B cell (primary cell): ENCODE results near the gene FAM222A. TPM values are rescaled to one million over a fixed set of nuclear protein-coding genes. Genes with fewer than 3 reads are reported as not detected.

Experiments used
- ATAC-seq: fragments of 200-7000 bp; cut with Tn5 transposase; one replicate; pipeline ENCODE4 v1.10.0; 2021; ENCODE audit warnings: low read depth, mild to moderate bottlenecking, moderate number of reproducible peaks, moderate library complexity
- CTCF ChIA-PET: fragments of 350-600 bp; sonication (Branson Sonifier 250); formaldehyde crosslinking; loops from one replicate; lab custom pipeline; 2021; ENCODE audit warnings: antibody characterized with exemption, inconsistent platforms; lab: Charles Lee
- POLR2A ChIA-PET: fragments of 350-600 bp; sonication (Branson Sonifier 250); formaldehyde crosslinking; loops from one replicate; lab custom pipeline; 2021; ENCODE audit warnings: antibody characterized with exemption; lab: Charles Lee
- DNase-seq: peaks from one replicate; pipeline ENCODE4 v3.0.0; 2013
- H2AFZ ChIP-seq: 2 replicates; pipeline ENCODE4 v1.6.1; 2012; ENCODE audit warnings: mild to moderate bottlenecking, low read depth, low read length; ENCODE audit not compliant: insufficient read depth, poor library complexity, severe bottlenecking
- H3K27ac ChIP-seq, 2 donors: 1 replicate in 1 of 2; 2 replicates in 1 of 2; pipeline ENCODE4 v1.5.1; 2012 to 2013; ENCODE audit warnings: low read length in 2 of 2, mild to moderate bottlenecking in 2 of 2, moderate library complexity in 1 of 2
- H3K27me3 ChIP-seq, 4 experiments: fragments of 200-600 bp in 1 of 4; sonication (generic) in 1 of 4; replicated peaks in 1 of 4; 1 replicate in 2 of 4; 2 replicates in 2 of 4; pipeline versions ENCODE4 v1.6.1 to v1.7.0; 2013 to 2016; ENCODE audit warnings: low read length in 3 of 4, mild to moderate bottlenecking in 2 of 4, mixed read lengths in 1 of 4, moderate library complexity in 1 of 4; ENCODE audit not compliant: insufficient read depth in 4 of 4, control insufficient read depth in 3 of 4; ENCODE audit errors: control extremely low read depth in 1 of 4
- H3K36me3 ChIP-seq, 2 experiments: replicated peaks in 1 of 2; 1 replicate in 1 of 2; 2 replicates in 1 of 2; pipeline versions ENCODE4 v1.6.1 to v1.7.1; 2013; ENCODE audit warnings: low read length in 1 of 2; ENCODE audit not compliant: insufficient read depth in 2 of 2, control insufficient read depth in 1 of 2; ENCODE audit errors: control extremely low read depth in 1 of 2, extremely low read depth in 1 of 2
- H3K4me1 ChIP-seq, 2 donors: fragments of 200-600 bp in 1 of 2; sonication (generic) in 1 of 2; 1 replicate in 1 of 2; 2 replicates in 1 of 2; pipeline versions ENCODE4 v1.5.1 to v1.6.1; 2013 to 2017; ENCODE audit warnings: low read length in 2 of 2; ENCODE audit not compliant: control insufficient read depth in 2 of 2, insufficient read depth in 2 of 2
- H3K4me2 ChIP-seq: replicated peaks from 2 replicates; pipeline ENCODE3; 2012; ENCODE audit warnings: mild to moderate bottlenecking, low read depth, low read length; ENCODE audit not compliant: poor library complexity, severe bottlenecking
- H3K4me3 ChIP-seq, 5 experiments: fragments of 200-600 bp in 1 of 5; sonication (generic) in 1 of 5; 1 replicate in 3 of 5; 2 replicates in 2 of 5; pipeline versions ENCODE4 v1.5.1 to v1.7.0; 2011 to 2016; ENCODE audit warnings: low read length in 4 of 5, mild to moderate bottlenecking in 4 of 5, low read depth in 2 of 5, control low read depth in 1 of 5, moderate library complexity in 1 of 5; ENCODE audit not compliant: insufficient read depth in 1 of 5; ENCODE audit errors: control extremely low read depth in 1 of 5, extremely low read depth in 1 of 5
- H3K79me2 ChIP-seq: fragments of 200-600 bp; sonication (generic); one replicate; pipeline ENCODE4 v1.6.0; 2016; ENCODE audit warnings: low read length; ENCODE audit not compliant: control insufficient read depth, insufficient read depth
- H3K9ac ChIP-seq: fragments of 200-600 bp; sonication (generic); 2 replicates; pipeline ENCODE4 v1.6.1; 2017; ENCODE audit warnings: mild to moderate bottlenecking, low read length, moderate library complexity
- H3K9me3 ChIP-seq, 3 donors: one replicate each; pipeline versions ENCODE4 v1.6.1 to v1.7.1; 2013; ENCODE audit warnings: low read length in 2 of 3; ENCODE audit not compliant: control insufficient read depth in 2 of 3, insufficient read depth in 1 of 3; ENCODE audit errors: control extremely low read depth in 1 of 3
- H4K20me1 ChIP-seq: 2 replicates; pipeline ENCODE4 v1.6.0; 2012; ENCODE audit warnings: mild to moderate bottlenecking, low read length; ENCODE audit not compliant: insufficient read depth, control insufficient read depth, poor library complexity, severe bottlenecking
- H3K27ac Mint-ChIP-seq: one replicate; pipeline ENCODE4 v1.8.0; 2021; ENCODE audit warnings: mixed read lengths
- H3K27me3 Mint-ChIP-seq: one replicate; pipeline ENCODE4 v1.8.0; 2021; ENCODE audit warnings: mixed read lengths
- H3K4me1 Mint-ChIP-seq: one replicate; pipeline ENCODE4 v1.8.0; 2021; ENCODE audit warnings: mixed read lengths
- H3K4me3 Mint-ChIP-seq: one replicate; pipeline ENCODE4 v1.8.0; 2021; ENCODE audit warnings: mixed read lengths
- H3K9me3 Mint-ChIP-seq: one replicate; pipeline ENCODE4 v1.8.0; 2022; ENCODE audit warnings: mixed read lengths; ENCODE audit not compliant: insufficient read depth
- CTCF ChIP-seq: fragments of 200-600 bp; IDR thresholded peaks from one replicate; pipeline ENCODE4 v1.8.0; 2022; ENCODE audit warnings: antibody characterized with exemption, mild to moderate bottlenecking
- EZH2 ChIP-seq: IDR thresholded peaks from 2 replicates; pipeline ENCODE4 v1.6.1; 2012; ENCODE audit warnings: borderline replicate concordance, low read depth, mild to moderate bottlenecking, moderate library complexity, low read length; ENCODE audit not compliant: insufficient read depth, poor library complexity, severe bottlenecking
- WGBS: methylation state at CpG from one replicate; pipeline ENCODE4 v1.1.5; 2013; ENCODE audit warnings: missing lambda C conversion rate; ENCODE audit not compliant: insufficient coverage; 5-methylcytosine and 5-hydroxymethylcytosine counted together
- intact Hi-C: fragments of 100-400 bp; cut with micrococcal nuclease; formaldehyde crosslinking; loops from one replicate; pipeline ENCODE4 v1.10.0; 2022
- polyA plus RNA-seq: library from polyadenylated mRNA; depleted of rRNA; stranded (reverse); fragments of >200 nt; gene quantifications from 2 replicates; pipeline ENCODE4 v1.2.3, GENCODE V29; 2012
- total RNA-seq, 2 donors: library from RNA; stranded (reverse); fragments of 120-200 nt in 1 of 2; gene quantifications; 1 replicate in 1 of 2; 2 replicates in 1 of 2; pipeline versions ENCODE4 v1.2.3 to v1.2.4, GENCODE V29; 2013 to 2022

The FAM222A gene
- total and polyA plus RNA-seq, 2 donors (not counting 1 experiment from before 2014, with no cell fraction given): 0.49 to 4.6 TPM

GRCh38 chr12:109675411-109675810 is 38.2 kb upstream of the FAM222A start:
- H3K36me3 ChIP-seq: no peaks in the 10 kb centered on the region
- DNase-seq (no peak), ATAC-seq (no peak)
- Mint-ChIP-seq H3K27ac (no peak overlapping the region), H3K4me3 (no peak overlapping the region), H3K4me1 (no peaks in the 10 kb centered on the region), H3K27me3 (peaks cover 16% of the 10 kb centered on the region), H3K9me3 (no peaks in the 10 kb centered on the region)
- no peak overlapping the region for H3K4me2 ChIP-seq
- POLR2A ChIA-PET: no interaction called here
- 80% methylated on average over 6 of the region's 6 CpGs for WGBS
- H3K4me1 ChIP-seq: no peaks in the 10 kb centered on the region
- no peaks in the 10 kb centered on the region for H4K20me1 ChIP-seq
- no peaks in the 10 kb centered on the region for H3K79me2 ChIP-seq
- H3K9me3 ChIP-seq: peaks cover 0 to 2% (median 0%) of the 10 kb centered on the region in 3 donors
- H2AFZ ChIP-seq: no peak overlapping the region
- H3K27me3 ChIP-seq: peaks cover 0 to 11% (median 0%) of the 10 kb centered on the region in 4 experiments
- no peak overlapping the region for H3K4me3 ChIP-seq
- CTCF ChIA-PET: no interaction called here
- H3K9ac ChIP-seq: no peak overlapping the region
- H3K27ac ChIP-seq: no peak overlapping the region
- intact Hi-C loops: no loop called here
- TF ChIP-seq CTCF: no peak
- TF ChIP-seq EZH2: no peak

- H3K27me3 ChIP-seq: peaks cover 0 to 11% (median 0%) of the 10 kb centered on the region in 4 experiments
- H3K4me2 ChIP-seq: no peak overlapping the region
- Mint-ChIP-seq H3K27ac (no peak overlapping the region), H3K4me1 (no peaks in the 10 kb centered on the region), H3K27me3 (peaks cover 15% of the 10 kb centered on the region), H3K4me3 (no peak overlapping the region), H3K9me3 (no peaks in the 10 kb centered on the region)
- no peak overlapping the region for H3K9ac ChIP-seq
- 62% methylated on average over 12 of the region's 12 CpGs for WGBS
- H3K36me3 ChIP-seq: no peaks in the 10 kb centered on the region
- no peak overlapping the region for H3K27ac ChIP-seq
- no peak for TF ChIP-seq CTCF
- TF ChIP-seq EZH2: no peak
- ChIA-PET CTCF (no interaction called here), POLR2A (no interaction called here)
- no peaks in the 10 kb centered on the region for H3K4me1 ChIP-seq
- ATAC-seq (no peak), DNase-seq (no peak)
- H2AFZ ChIP-seq: no peak overlapping the region
- H3K79me2 ChIP-seq: no peaks in the 10 kb centered on the region
- no peak overlapping the region for H3K4me3 ChIP-seq
- H4K20me1 ChIP-seq: no peaks in the 10 kb centered on the region
- intact Hi-C loops: no loop called here
- H3K9me3 ChIP-seq: peaks cover 0 to under 1% (median 0%) of the 10 kb centered on the region in 3 donors
These were observed 36.3 kb upstream of the FAM222A start for GRCh38 chr12:109677279-109677691.
